IMR-90 (cell line): ENCODE measurements around the gene CLK2. TPM values are rescaled to one million over a fixed set of nuclear protein-coding genes. Genes with fewer than 3 reads are reported as not detected.

Source experiments
- ATAC-seq: fragments of 200-7000 bp; cut with Tn5 transposase; 2 replicates; pipeline ENCODE4 v1.9.1; 2020; ENCODE audit warnings: low read depth, mild to moderate bottlenecking, moderate library complexity
- BruUV-seq: library from RNA; stranded (reverse); fragments of 400-500 nt; replicated peaks from 2 replicates; lab custom pipeline; 2021; lab: Mats Ljungman, UMichigan
- CTCF ChIA-PET: fragments of 300-600 bp; formaldehyde crosslinking; extraction: SDS; loops from one replicate; lab custom pipeline; 2021; ENCODE audit warnings: antibody characterized with exemption; lab: Yijun Ruan, JAX
- POLR2A ChIA-PET: fragments of 300-600 bp; sonication (Branson Sonifier 250); formaldehyde crosslinking; loops from one replicate; lab custom pipeline; 2022; ENCODE audit warnings: antibody characterized with exemption; ENCODE audit not compliant: unreplicated experiment; lab: Charles Lee
- DNase-seq: peaks from one replicate; pipeline ENCODE4 v3.0.0; 2013
- H2AFZ ChIP-seq: replicated peaks from 2 replicates; pipeline ENCODE3; 2013; ENCODE audit warnings: low read length, mild to moderate bottlenecking; ENCODE audit not compliant: poor library complexity
- H2AK5ac ChIP-seq: 2 replicates; pipeline ENCODE4 v1.6.1; 2013; ENCODE audit warnings: low read depth, low read length, inconsistent platforms
- H2AK9ac ChIP-seq: replicated peaks from 2 replicates; pipeline ENCODE3; 2013; ENCODE audit warnings: mild to moderate bottlenecking, low read depth, low read length, moderate library complexity; ENCODE audit not compliant: poor library complexity
- H2BK120ac ChIP-seq: 2 replicates; pipeline ENCODE4 v1.6.1; 2013; ENCODE audit warnings: low read depth, low read length, inconsistent platforms
- H2BK15ac ChIP-seq: 3 replicates; pipeline ENCODE4 v1.6.1; 2013; ENCODE audit warnings: low read depth, low read length, inconsistent platforms
- H2BK20ac ChIP-seq: 2 replicates; pipeline ENCODE4 v1.6.1; 2013; ENCODE audit warnings: low read depth, mild to moderate bottlenecking, inconsistent platforms, low read length, moderate library complexity
- H2BK5ac ChIP-seq: 2 replicates; pipeline ENCODE4 v1.6.1; 2013; ENCODE audit warnings: mild to moderate bottlenecking, low read depth, low read length, inconsistent platforms; ENCODE audit not compliant: poor library complexity, severe bottlenecking
- H3K14ac ChIP-seq: replicated peaks from 2 replicates; pipeline ENCODE4 v1.6.1; 2013; ENCODE audit warnings: low read depth, low read length, inconsistent platforms
- H3K18ac ChIP-seq: 2 replicates; pipeline ENCODE4 v1.6.1; 2013; ENCODE audit warnings: low read depth, low read length, control low read depth
- H3K23ac ChIP-seq: 2 replicates; pipeline ENCODE4 v1.6.1; 2013; ENCODE audit warnings: low read depth, low read length, inconsistent platforms
- H3K27ac ChIP-seq: 2 replicates; pipeline ENCODE4 v1.5.1; 2013; ENCODE audit warnings: mild to moderate bottlenecking, control low read depth, low read length; ENCODE audit not compliant: insufficient read depth
- H3K27me3 ChIP-seq: 2 replicates; pipeline ENCODE4 v1.6.1; 2013; ENCODE audit warnings: low read length; ENCODE audit not compliant: control insufficient read depth, insufficient read depth
- H3K36me3 ChIP-seq: 2 replicates; pipeline ENCODE4 v1.6.1; 2013; ENCODE audit warnings: low read length, mixed read lengths; ENCODE audit not compliant: control insufficient read depth, insufficient read depth
- H3K4ac ChIP-seq: 2 replicates; pipeline ENCODE4 v1.6.1; 2013; ENCODE audit warnings: low read depth, low read length, inconsistent platforms
- H3K4me1 ChIP-seq: 2 replicates; pipeline ENCODE4 v1.6.1; 2013; ENCODE audit warnings: low read length, mixed read lengths; ENCODE audit not compliant: control insufficient read depth, insufficient read depth
- H3K4me2 ChIP-seq: 2 replicates; pipeline ENCODE4 v1.6.1; 2013; ENCODE audit warnings: low read depth, mild to moderate bottlenecking, control low read depth, low read length, moderate library complexity
- H3K4me3 ChIP-seq: 2 replicates; pipeline ENCODE4 v1.5.1; 2013; ENCODE audit warnings: low read depth, mild to moderate bottlenecking, control low read depth, low read length, moderate library complexity; ENCODE audit not compliant: insufficient read depth
- H3K56ac ChIP-seq: 2 replicates; pipeline ENCODE4 v1.6.1; 2013; ENCODE audit warnings: low read length, inconsistent platforms; ENCODE audit not compliant: insufficient read depth; ENCODE audit errors: extremely low read depth
- H3K79me1 ChIP-seq, 2 experiments: 2 replicates each; pipeline ENCODE4 v1.6.1; 2013; ENCODE audit warnings: low read length in 2 of 2, inconsistent platforms in 1 of 2, low read depth in 1 of 2
- H3K9ac ChIP-seq: 2 replicates; pipeline ENCODE4 v1.6.1; 2013; ENCODE audit warnings: low read depth, low read length, control low read depth
- H3K9me1 ChIP-seq: 2 replicates; pipeline ENCODE4 v1.6.1; 2013; ENCODE audit warnings: low read length, inconsistent platforms; ENCODE audit not compliant: insufficient read depth
- H3K9me3 ChIP-seq: 2 replicates; pipeline ENCODE4 v1.6.1; 2013; ENCODE audit warnings: low read length; ENCODE audit not compliant: control insufficient read depth, insufficient read depth
- H4K20me1 ChIP-seq: 2 replicates; pipeline ENCODE4 v1.6.1; 2013; ENCODE audit warnings: low read length, inconsistent platforms; ENCODE audit not compliant: insufficient read depth
- H4K5ac ChIP-seq: 2 replicates; pipeline ENCODE4 v1.6.1; 2013; ENCODE audit warnings: mild to moderate bottlenecking, low read depth, low read length, control low read depth
- H4K8ac ChIP-seq, 2 experiments: 2 replicates each; pipeline ENCODE4 v1.6.1; 2013; ENCODE audit warnings: low read depth in 2 of 2, low read length in 2 of 2, control low read depth in 1 of 2, inconsistent platforms in 1 of 2
- H4K91ac ChIP-seq: 2 replicates; pipeline ENCODE4 v1.6.1; 2013; ENCODE audit warnings: low read depth, low read length, inconsistent platforms; ENCODE audit not compliant: insufficient read depth
- CEBPB ChIP-seq: IDR thresholded peaks from 2 replicates; pipeline ENCODE4 v1.6.1; 2012; ENCODE audit warnings: low read depth, low read length, improper control_type of control experiment
- CHD1 ChIP-seq: IDR thresholded peaks from 2 replicates; pipeline ENCODE4 v1.6.1; 2012; ENCODE audit warnings: low read depth, low read length, improper control_type of control experiment
- CTCF ChIP-seq: conservative IDR thresholded peaks from 2 replicates; pipeline ENCODE4 v1.5.1; 2012; ENCODE audit warnings: mild to moderate bottlenecking, low read depth, low read length, improper control_type of control experiment
- FOS ChIP-seq: fragments of 150-350 bp; IDR thresholded peaks from 2 replicates; pipeline ENCODE4 v1.6.1; 2016; ENCODE audit warnings: low read depth, low read length
- MAFK ChIP-seq: IDR thresholded peaks from 2 replicates; pipeline ENCODE4 v1.6.1; 2012; ENCODE audit warnings: low read depth, low read length, improper control_type of control experiment
- MAZ ChIP-seq: IDR thresholded peaks from 2 replicates; pipeline ENCODE4 v1.6.1; 2012; ENCODE audit warnings: low read depth, mild to moderate bottlenecking, low read length, improper control_type of control experiment, moderate library complexity, borderline replicate concordance
- NFE2L2 ChIP-seq: fragments of 150-350 bp; IDR thresholded peaks from 2 replicates; pipeline ENCODE4 v1.6.1; 2016; ENCODE audit warnings: low read depth, mild to moderate bottlenecking, low read length
- RAD21 ChIP-seq: IDR thresholded peaks from 2 replicates; pipeline ENCODE4 v1.6.1; 2012; ENCODE audit warnings: low read length, improper control_type of control experiment
- SMC3 ChIP-seq: fragments of 150-350 bp; IDR thresholded peaks from 2 replicates; pipeline ENCODE4 v1.6.1; 2016; ENCODE audit warnings: low read depth, mild to moderate bottlenecking, antibody characterized with exemption, low read length, moderate library complexity
- WGBS, 2 experiments: methylation state at CpG; one replicate each; pipeline versions ENCODE4 v1.1.5 to v1.1.7; 2013; ENCODE audit warnings: missing lambda C conversion rate in 2 of 2; ENCODE audit not compliant: insufficient read length in 1 of 2; ENCODE audit errors: extremely low coverage in 2 of 2; 5-methylcytosine and 5-hydroxymethylcytosine counted together
- dilution Hi-C: fragments of 300-500 bp; cut with HindIII; formaldehyde crosslinking; loops from one replicate; pipeline ENCODE4 v1.14.3; 2018; ENCODE audit warnings: low sequenced_read_pairs; ENCODE audit not compliant: unreplicated experiment
- in situ Hi-C: fragments of 300-500 bp; cut with MboI; formaldehyde crosslinking; loops from 3 replicates; pipeline ENCODE4 v1.14.3; 2019; ENCODE audit warnings: low sequenced_read_pairs, inconsistent platforms, mixed read lengths
- intact Hi-C: fragments of 100-400 bp; cut with micrococcal nuclease; formaldehyde crosslinking; loops from 2 replicates; pipeline ENCODE4 v1.10.0; 2022
- polyA plus RNA-seq, 3 experiments: library from polyadenylated mRNA; depleted of rRNA; stranded (reverse); fragments of >200 nt; gene quantifications; 2 replicates each; pipeline ENCODE4 v1.2.3, GENCODE V29; 2012; ENCODE audit warnings: low replicate concordance in 1 of 3
- total RNA-seq: library from RNA; depleted of rRNA; stranded (reverse); fragments of >200 nt; gene quantifications from 2 replicates; pipeline ENCODE4 v1.2.3, GENCODE V29; 2012
- TF ChIP-seq, protein P1 (sequence below): fragments of 150-350 bp; IDR thresholded peaks from 2 replicates; pipeline ENCODE4 v1.6.1; 2017; ENCODE audit warnings: mild to moderate bottlenecking, antibody characterized with exemption, low read length, low read depth

CLK2 gene
- total and polyA plus RNA-seq, 2 of the 4 experiments (the other 2 are of a cell fraction) = 19.7 to 61.2 TPM

DNA sequence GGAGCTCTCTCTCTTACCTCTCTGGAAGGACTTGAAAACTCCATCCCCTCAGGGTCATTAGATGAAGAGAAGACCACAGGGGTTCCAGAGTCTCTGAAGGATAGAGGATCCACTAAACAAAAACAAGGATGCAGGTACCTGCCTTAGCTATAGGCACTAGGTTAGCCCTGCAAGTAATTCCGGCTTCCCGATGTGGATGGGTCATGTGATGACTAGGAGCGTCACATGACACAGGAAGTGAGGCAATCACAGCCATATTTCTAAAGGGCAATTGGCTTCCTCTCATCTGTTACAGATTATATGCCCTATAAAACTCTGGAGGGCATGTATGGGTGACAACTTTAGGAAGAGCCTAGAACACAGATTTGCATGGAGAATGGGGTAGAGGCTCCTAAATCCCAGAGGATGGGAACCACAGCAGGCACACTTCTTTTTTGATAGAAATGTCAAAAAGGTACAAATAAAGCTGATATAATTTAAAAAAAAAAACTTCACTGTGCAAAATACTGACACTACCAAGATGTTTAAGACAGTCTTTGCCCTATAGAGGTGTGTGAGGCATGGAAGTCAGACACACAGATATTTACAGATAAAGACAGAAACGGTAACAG is 32.1 kb downstream of the CLK2 start:
- peak; percentile 8; the same call in 1 of the 2 replicates for ATAC-seq
- H3K79me1 ChIP-seq = peaks cover 4 to 37% of the 10 kb centered on the region in 2 experiments; a peak in 3 of 4 replicates
- no peak overlapping the region for H2BK15ac ChIP-seq
- peak overlapping the region; percentile 89 for H2AFZ ChIP-seq
- peaks cover 6% of the 10 kb centered on the region; the same call in 1 of the 2 replicates for H3K4me1 ChIP-seq
- TF ChIP-seq MAZ (no peak), CEBPB (peak; percentile 92), SMC3 (no peak), CTCF (no peak), CHD1 (no peak), FOS (peak; percentile 96), NFE2L2 (no peak), MAFK (0 out of 2 replicates have a peak, but pooled peaks have one; percentile 18), RAD21 (no peak)
- TF ChIP-seq, protein P1, sequence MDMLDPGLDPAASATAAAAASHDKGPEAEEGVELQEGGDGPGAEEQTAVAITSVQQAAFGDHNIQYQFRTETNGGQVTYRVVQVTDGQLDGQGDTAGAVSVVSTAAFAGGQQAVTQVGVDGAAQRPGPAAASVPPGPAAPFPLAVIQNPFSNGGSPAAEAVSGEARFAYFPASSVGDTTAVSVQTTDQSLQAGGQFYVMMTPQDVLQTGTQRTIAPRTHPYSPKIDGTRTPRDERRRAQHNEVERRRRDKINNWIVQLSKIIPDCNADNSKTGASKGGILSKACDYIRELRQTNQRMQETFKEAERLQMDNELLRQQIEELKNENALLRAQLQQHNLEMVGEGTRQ = peak; percentile 99
- H3K9ac ChIP-seq = peak overlapping the region; percentile 44; the same call in 1 of the 2 replicates
- H2BK20ac ChIP-seq = no peak overlapping the region
- 100% methylated on average over 1 of the region's 4 CpGs; no CpG with 5 or more reads in 1 of the 2 experiments for WGBS, 2 experiments
- H3K27ac ChIP-seq = no peak overlapping the region
- DNase-seq = peak; percentile 83
- peak overlapping the region; percentile 40 for H3K4me3 ChIP-seq
- 0 out of 2 replicates have a peak overlapping the region, but pooled peaks have one; percentile 8 for H3K14ac ChIP-seq
- BruUV-seq = no TSS peak
- H3K18ac ChIP-seq = no peak overlapping the region
- peaks cover 6% of the 10 kb centered on the region for H3K9me1 ChIP-seq
- no peak overlapping the region for H2BK120ac ChIP-seq
- peak overlapping the region; percentile 56; the same call in 1 of the 2 replicates for H3K4me2 ChIP-seq
- peak overlapping the region; percentile 23 to 94 for H4K8ac ChIP-seq
- no peaks in the 10 kb centered on the region for H3K9me3 ChIP-seq
- no peaks in the 10 kb centered on the region for H3K27me3 ChIP-seq
- H4K20me1 ChIP-seq = no peaks in the 10 kb centered on the region
- H4K91ac ChIP-seq = no peak overlapping the region
- peak overlapping the region; percentile 62; the same call in 1 of the 2 replicates for H3K4ac ChIP-seq
- no peak overlapping the region for H2AK9ac ChIP-seq
- no peak overlapping the region for H3K56ac ChIP-seq
- peak overlapping the region; percentile 46; the same call in 1 of the 2 replicates for H2AK5ac ChIP-seq
- intact Hi-C loops = loop anchor here (1.0 kb wide), 1 partner anchor 33 kb away; the partner anchor contains the start of gene MTX1
- H4K5ac ChIP-seq = peak overlapping the region; percentile 77; the same call in 1 of the 2 replicates
- peaks cover 20% of the 10 kb centered on the region for H3K36me3 ChIP-seq
- in situ Hi-C loops = no loop called here
- ChIA-PET POLR2A (interaction anchor here (0.6 kb wide), 1 partner anchor 21 kb away, joined by 4 read pairs; the partner anchor contains the start of gene SCAMP3), CTCF (interaction anchor here (0.5 kb wide), 1 partner anchor 67 kb away, joined by 4 read pairs; no protein-coding TSS in a partner anchor)
- dilution Hi-C loops = no loop called here
- peak overlapping the region; percentile 20 for H2BK5ac ChIP-seq
- H3K23ac ChIP-seq = no peak overlapping the region
